ENCODE results near the gene RSU1. TPM values are rescaled to one million over a fixed set of nuclear protein-coding genes. Genes with fewer than 3 reads are reported as not detected.

Gene RSU1
- total RNA-seq, 1 donor from 2014 or later = 39.2 TPM

GRCh38 chr10:16566202-16566805, 250.9 kb downstream of the RSU1 start:
- Histone ChIP-seq H3K27me3 (ENCODE audit: low read depth) (no peaks in the 10 kb centered on the region), H3K36me3 (no peaks in the 10 kb centered on the region), H3K4me1 (peaks cover 6% of the 10 kb centered on the region), H3K27ac (replicated peaks) (no peak overlapping the region), H3K9me3 (replicated peaks) (no peaks in the 10 kb centered on the region), H3K4me3 (no peak overlapping the region)
- no peak for DNase-seq
- intact Hi-C loops (cut with micrococcal nuclease) = no loop called here
- TF ChIP-seq, protein P1, sequence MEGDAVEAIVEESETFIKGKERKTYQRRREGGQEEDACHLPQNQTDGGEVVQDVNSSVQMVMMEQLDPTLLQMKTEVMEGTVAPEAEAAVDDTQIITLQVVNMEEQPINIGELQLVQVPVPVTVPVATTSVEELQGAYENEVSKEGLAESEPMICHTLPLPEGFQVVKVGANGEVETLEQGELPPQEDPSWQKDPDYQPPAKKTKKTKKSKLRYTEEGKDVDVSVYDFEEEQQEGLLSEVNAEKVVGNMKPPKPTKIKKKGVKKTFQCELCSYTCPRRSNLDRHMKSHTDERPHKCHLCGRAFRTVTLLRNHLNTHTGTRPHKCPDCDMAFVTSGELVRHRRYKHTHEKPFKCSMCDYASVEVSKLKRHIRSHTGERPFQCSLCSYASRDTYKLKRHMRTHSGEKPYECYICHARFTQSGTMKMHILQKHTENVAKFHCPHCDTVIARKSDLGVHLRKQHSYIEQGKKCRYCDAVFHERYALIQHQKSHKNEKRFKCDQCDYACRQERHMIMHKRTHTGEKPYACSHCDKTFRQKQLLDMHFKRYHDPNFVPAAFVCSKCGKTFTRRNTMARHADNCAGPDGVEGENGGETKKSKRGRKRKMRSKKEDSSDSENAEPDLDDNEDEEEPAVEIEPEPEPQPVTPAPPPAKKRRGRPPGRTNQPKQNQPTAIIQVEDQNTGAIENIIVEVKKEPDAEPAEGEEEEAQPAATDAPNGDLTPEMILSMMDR (IDR thresholded peaks at IDR 0.05; ENCODE audit: borderline replicate concordance) = no peak

- intact Hi-C loops (cut with micrococcal nuclease) = no loop called here
- TF ChIP-seq, protein P1 (IDR thresholded peaks at IDR 0.05; ENCODE audit: borderline replicate concordance) = no peak
Measured at GRCh38 chr10:16565604-16566003, 251.6 kb downstream of the RSU1 start.

GRCh38 chr10:16562891-16563290, 254.3 kb downstream of the RSU1 start:
- Histone ChIP-seq H3K4me1 (peaks cover 6% of the 10 kb centered on the region), H3K9me3 (replicated peaks) (peaks cover 13% of the 10 kb centered on the region), H3K27me3 (ENCODE audit: low read depth) (peaks cover 7% of the 10 kb centered on the region), H3K27ac (replicated peaks) (no peak overlapping the region), H3K36me3 (no peaks in the 10 kb centered on the region), H3K4me3 (no peak overlapping the region)
- intact Hi-C loops (cut with micrococcal nuclease) = no loop called here
- TF ChIP-seq, protein P1 (IDR thresholded peaks at IDR 0.05; ENCODE audit: borderline replicate concordance) = no peak
- DNase-seq = no peak

More at GRCh38 chr10:16565604-16566003, 251.6 kb downstream of the RSU1 start:
- no peak overlapping the region for H3K4me3 ChIP-seq
- DNase-seq = no peak
- no peaks in the 10 kb centered on the region for H3K9me3 ChIP-seq (replicated peaks)
- H3K36me3 ChIP-seq = no peaks in the 10 kb centered on the region
- H3K27ac ChIP-seq (replicated peaks) = no peak overlapping the region
- peaks cover 6% of the 10 kb centered on the region for H3K4me1 ChIP-seq
- H3K27me3 ChIP-seq (ENCODE audit: low read depth) = no peaks in the 10 kb centered on the region

GRCh38 chr10:16559236-16559773, 257.9 kb downstream of the RSU1 start:
- intact Hi-C loops (cut with micrococcal nuclease) = no loop called here
- Histone ChIP-seq H3K9me3 (replicated peaks) (peaks cover 21% of the 10 kb centered on the region), H3K27ac (replicated peaks) (no peak overlapping the region), H3K36me3 (no peaks in the 10 kb centered on the region), H3K27me3 (ENCODE audit: low read depth) (peaks cover 7% of the 10 kb centered on the region), H3K4me3 (no peak overlapping the region), H3K4me1 (no peaks in the 10 kb centered on the region)
- DNase-seq = no peak
- TF ChIP-seq, protein P1 (IDR thresholded peaks at IDR 0.05; ENCODE audit: borderline replicate concordance) = no peak

GRCh38 chr10:16547973-16548372, 269.3 kb downstream of the RSU1 start:
- DNase-seq = no peak
- Histone ChIP-seq H3K4me3 (no peak overlapping the region), H3K9me3 (replicated peaks) (no peaks in the 10 kb centered on the region), H3K27ac (replicated peaks) (no peak overlapping the region), H3K36me3 (no peaks in the 10 kb centered on the region), H3K27me3 (ENCODE audit: low read depth) (no peaks in the 10 kb centered on the region), H3K4me1 (peaks cover 3% of the 10 kb centered on the region)
- TF ChIP-seq, protein P1 (IDR thresholded peaks at IDR 0.05; ENCODE audit: borderline replicate concordance) = no peak
- intact Hi-C loops (cut with micrococcal nuclease) = no loop called here
